Keratinocyte (primary cell): ENCODE measurements around the gene ITGB5. TPM values are rescaled to one million over a fixed set of nuclear protein-coding genes. Genes with fewer than 3 reads are reported as not detected.

Source experiments
- DNase-seq: peaks from one replicate; pipeline ENCODE4 v3.0.0-alpha.2; 2011; ENCODE audit warnings: low read depth, missing footprints, low spot score
- FAIRE-seq: peaks from 2 replicates; lab custom pipeline; 2011; peaks lifted over from hg19 to GRCh38; lab: Jason Lieb, UNC
- H2AFZ ChIP-seq: 2 replicates; pipeline ENCODE4 v1.6.0; 2012; ENCODE audit warnings: low read length, control low read depth, inconsistent platforms; ENCODE audit not compliant: control insufficient read depth
- H3K27ac ChIP-seq: 2 replicates; pipeline ENCODE4 v1.5.1; 2011; ENCODE audit warnings: low read length; ENCODE audit not compliant: control insufficient read depth, insufficient read depth
- H3K27me3 ChIP-seq: 3 replicates; pipeline ENCODE4 v1.6.0; 2011; ENCODE audit warnings: low read length; ENCODE audit not compliant: control insufficient read depth, insufficient read depth; ENCODE audit errors: extremely low read depth
- H3K36me3 ChIP-seq, 2 experiments: 2 replicates in 1 of 2; 3 replicates in 1 of 2; pipeline ENCODE4 v1.5.1; 2011; ENCODE audit warnings: low read length in 2 of 2, mild to moderate bottlenecking in 1 of 2; ENCODE audit not compliant: control insufficient read depth in 2 of 2, insufficient read depth in 2 of 2; ENCODE audit errors: extremely low read depth in 1 of 2
- H3K4me1 ChIP-seq: 3 replicates; pipeline ENCODE4 v1.5.1; 2011; ENCODE audit warnings: low read length; ENCODE audit not compliant: control insufficient read depth, insufficient read depth; ENCODE audit errors: extremely low read depth
- H3K4me2 ChIP-seq: 3 replicates; pipeline ENCODE4 v1.6.0; 2011; ENCODE audit warnings: low read depth, low read length; ENCODE audit not compliant: control insufficient read depth, insufficient read depth; ENCODE audit errors: extremely low read depth
- H3K4me3 ChIP-seq, 3 experiments: fragments of 200-600 bp in 1 of 3; sonication (generic) in 1 of 3; 2 replicates in 2 of 3; 3 replicates in 1 of 3; pipeline ENCODE4 v1.5.1; 2011 to 2016; ENCODE audit warnings: low read length in 3 of 3, mild to moderate bottlenecking in 3 of 3, control low read depth in 2 of 3, inconsistent platforms in 1 of 3, low read depth in 1 of 3, mixed read lengths in 1 of 3, mixed run types in 1 of 3, moderate library complexity in 1 of 3; ENCODE audit not compliant: control insufficient read depth in 2 of 3, insufficient read depth in 2 of 3; ENCODE audit errors: extremely low read depth in 1 of 3
- H3K79me2 ChIP-seq: 2 replicates; pipeline ENCODE4 v1.6.0; 2012; ENCODE audit warnings: low read length; ENCODE audit not compliant: control insufficient read depth, insufficient read depth
- H3K9ac ChIP-seq: 3 replicates; pipeline ENCODE4 v1.6.0; 2011; ENCODE audit warnings: low read length; ENCODE audit not compliant: control insufficient read depth, insufficient read depth; ENCODE audit errors: extremely low read depth
- H3K9me1 ChIP-seq: 3 replicates; pipeline ENCODE4 v1.6.0; 2011; ENCODE audit warnings: low read length; ENCODE audit not compliant: control insufficient read depth, insufficient read depth; ENCODE audit errors: extremely low read depth
- H3K9me3 ChIP-seq: 2 replicates; pipeline ENCODE4 v1.5.1; 2012; ENCODE audit warnings: low read depth, low read length; ENCODE audit not compliant: control insufficient read depth
- H4K20me1 ChIP-seq: 3 replicates; pipeline ENCODE4 v1.6.0; 2011; ENCODE audit warnings: low read length; ENCODE audit not compliant: control insufficient read depth, insufficient read depth; ENCODE audit errors: extremely low read depth
- CTCF ChIP-seq, 3 experiments: IDR thresholded peaks in 1 of 3; conservative IDR thresholded peaks in 1 of 3; optimal IDR thresholded peaks in 1 of 3; 2 replicates in 2 of 3; 3 replicates in 1 of 3; pipeline versions ENCODE3 to v1.5.1; 2011; ENCODE audit warnings: low read length in 3 of 3, mild to moderate bottlenecking in 3 of 3, moderate library complexity in 2 of 3, control low read depth in 1 of 3, inconsistent platforms in 1 of 3; ENCODE audit not compliant: insufficient read depth in 2 of 3; ENCODE audit errors: extremely low read depth in 1 of 3
- EZH2 ChIP-seq: IDR thresholded peaks from one replicate; pipeline ENCODE4 v1.6.1; 2012; ENCODE audit warnings: inconsistent platforms, mild to moderate bottlenecking, low read length, moderate library complexity
- dilution Hi-C: fragments of 300-500 bp; cut with MboI; formaldehyde crosslinking; loops from one replicate; pipeline ENCODE4 v1.7.0; 2020; ENCODE audit warnings: low sequenced_read_pairs; ENCODE audit not compliant: extremely low pct_ligation_motif_present
- polyA plus RNA-seq, 5 experiments: library from polyadenylated mRNA; depleted of rRNA in 3 of 5; stranded (reverse) in 3 of 5; stranded (forward) in 1 of 5; unstranded in 1 of 5; fragments of >200 nt; gene quantifications; 1 replicate in 1 of 5; 2 replicates in 3 of 5; 3 replicates in 1 of 5; pipeline versions ENCODE4 v1.2.1 to v1.2.3, GENCODE V29; 2011 to 2012; ENCODE audit warnings: missing spikeins in 2 of 5, low read depth in 1 of 5, low replicate concordance in 1 of 5

The ITGB5 gene
- polyA plus RNA-seq, 1 donor (not counting 4 experiments of a cell fraction or from before 2014, with no cell fraction given): 136 TPM

GRCh38 chr3:124761935-124762660 lies 125.1 kb downstream of the ITGB5 start:
- FAIRE-seq: no peak
- H3K27ac ChIP-seq: no peak overlapping the region

GRCh38 chr3:124761250-124761796 lies 125.8 kb downstream of the ITGB5 start:
- Histone ChIP-seq H3K27ac (no peak overlapping the region), H4K20me1 (peaks cover 5% of the 10 kb centered on the region), H3K9ac (peak overlapping the region; percentile 13), H3K9me3 (no peaks in the 10 kb centered on the region), H3K36me3 (peaks cover 17 to 26% of the 10 kb centered on the region in 2 experiments), H3K4me1 (peaks cover 4% of the 10 kb centered on the region), H3K4me3 (no peak overlapping the region), H2AFZ (no peak overlapping the region), H3K27me3 (no peaks in the 10 kb centered on the region), H3K4me2 (peak overlapping the region; percentile 49), H3K9me1 (no peaks in the 10 kb centered on the region), H3K79me2 (no peaks in the 10 kb centered on the region)
- DNase-seq: no peak
- peak; percentile 93 to 96 (median 94) for TF ChIP-seq CTCF (optimal IDR thresholded peaks at IDR 0.05 in 1 of 3, IDR thresholded peaks at IDR 0.05 in 1 of 3, conservative IDR thresholded peaks at IDR 0.05 in 1 of 3; ENCODE audit: extremely low read depth in 1 of 3, insufficient read depth in 2 of 3, low read length in 3 of 3)
- TF ChIP-seq EZH2: no peak
- FAIRE-seq: peak; percentile 71
- dilution Hi-C loops: no loop called here

More at GRCh38 chr3:124761935-124762660, 125.1 kb downstream of the ITGB5 start:
- Histone ChIP-seq H4K20me1 (peaks cover 5% of the 10 kb centered on the region), H3K9me1 (no peaks in the 10 kb centered on the region), H3K4me3 (no peak overlapping the region), H3K4me2 (no peak overlapping the region), H3K9ac (no peak overlapping the region), H2AFZ (no peak overlapping the region), H3K4me1 (peaks cover 4% of the 10 kb centered on the region), H3K36me3 (peaks cover 19 to 31% of the 10 kb centered on the region in 2 experiments), H3K27me3 (no peaks in the 10 kb centered on the region), H3K9me3 (no peaks in the 10 kb centered on the region), H3K79me2 (no peaks in the 10 kb centered on the region)
- dilution Hi-C loops: no loop called here
- no peak for DNase-seq
- TF ChIP-seq CTCF (optimal IDR thresholded peaks at IDR 0.05 in 1 of 3, IDR thresholded peaks at IDR 0.05 in 1 of 3, conservative IDR thresholded peaks at IDR 0.05 in 1 of 3; ENCODE audit: extremely low read depth in 1 of 3, insufficient read depth in 2 of 3, low read length in 3 of 3) (no peak), EZH2 (no peak)
